Measurements from ENCODE around the gene PER2.

DNA sequence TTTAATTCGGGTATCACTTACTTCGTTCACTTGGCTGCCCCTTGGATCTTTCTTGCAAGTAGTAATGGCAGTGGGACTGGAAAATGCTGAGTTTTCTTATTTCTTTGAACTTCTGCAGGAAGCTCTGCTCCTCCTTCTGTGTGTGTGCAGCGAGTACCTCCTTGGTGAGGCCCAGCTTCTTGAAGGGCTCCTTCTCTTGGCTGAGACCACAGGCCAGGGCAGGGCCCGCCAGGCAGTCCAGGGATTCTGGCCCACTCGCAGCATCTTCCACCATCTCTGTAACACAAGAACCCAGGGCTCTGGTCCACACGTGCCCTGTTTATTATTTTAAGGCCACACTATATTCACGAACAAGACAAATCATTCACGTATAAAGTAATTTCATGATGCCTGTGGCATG is 32.8 kb downstream of the PER2 start:
- TF ChIP-seq, protein P1, sequence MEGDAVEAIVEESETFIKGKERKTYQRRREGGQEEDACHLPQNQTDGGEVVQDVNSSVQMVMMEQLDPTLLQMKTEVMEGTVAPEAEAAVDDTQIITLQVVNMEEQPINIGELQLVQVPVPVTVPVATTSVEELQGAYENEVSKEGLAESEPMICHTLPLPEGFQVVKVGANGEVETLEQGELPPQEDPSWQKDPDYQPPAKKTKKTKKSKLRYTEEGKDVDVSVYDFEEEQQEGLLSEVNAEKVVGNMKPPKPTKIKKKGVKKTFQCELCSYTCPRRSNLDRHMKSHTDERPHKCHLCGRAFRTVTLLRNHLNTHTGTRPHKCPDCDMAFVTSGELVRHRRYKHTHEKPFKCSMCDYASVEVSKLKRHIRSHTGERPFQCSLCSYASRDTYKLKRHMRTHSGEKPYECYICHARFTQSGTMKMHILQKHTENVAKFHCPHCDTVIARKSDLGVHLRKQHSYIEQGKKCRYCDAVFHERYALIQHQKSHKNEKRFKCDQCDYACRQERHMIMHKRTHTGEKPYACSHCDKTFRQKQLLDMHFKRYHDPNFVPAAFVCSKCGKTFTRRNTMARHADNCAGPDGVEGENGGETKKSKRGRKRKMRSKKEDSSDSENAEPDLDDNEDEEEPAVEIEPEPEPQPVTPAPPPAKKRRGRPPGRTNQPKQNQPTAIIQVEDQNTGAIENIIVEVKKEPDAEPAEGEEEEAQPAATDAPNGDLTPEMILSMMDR (IDR thresholded peaks at IDR 0.05; ENCODE audit: low read depth, low read length) = no peak
- TF ChIP-seq EZH2phosphoT487 (IDR thresholded peaks at IDR 0.05; ENCODE audit: low read depth) = no peak
